ENCODE data around the gene CLN3.

- TF ChIP-seq MAX (IDR thresholded peaks at IDR 0.05): no peak
- TF ChIP-seq CTCF (IDR thresholded peaks at IDR 0.05): no peak
- TF ChIP-seq RFX5 (IDR thresholded peaks at IDR 0.05): no peak
- no peak for TF ChIP-seq REST (IDR thresholded peaks at IDR 0.05)
- no peak for TF ChIP-seq CEBPB (IDR thresholded peaks at IDR 0.05)
- no peak for TF ChIP-seq SREBF2 (IDR thresholded peaks at IDR 0.05)
- TF ChIP-seq EP300 (IDR thresholded peaks at IDR 0.05): no peak
- TF ChIP-seq ZNF302 (CRISPR knock-in tag; IDR thresholded peaks at IDR 0.05): no peak
- TF ChIP-seq PHF8 (IDR thresholded peaks at IDR 0.05; ENCODE audit: borderline replicate concordance, low read depth): no peak
- no peak for TF ChIP-seq RAD21 (conservative IDR thresholded peaks at IDR 0.05 in 1 of 2, IDR thresholded peaks at IDR 0.05 in 1 of 2)
Observed at GRCh38 chr16:28502290-28502689, 10.4 kb upstream of the CLN3 start.
